ENCODE measurements around the gene RHEBL1.
"Not testable (repeated sequence)": the region's sequence is repeated elsewhere in the genome, so short reads cannot be mapped to it uniquely, and the experiment has no call there.

RHEBL1 gene

GRCh38 chr12:49088932-49089330 is 19.2 kb upstream of the RHEBL1 start:
- no peak for DNase-seq

GRCh38 chr12:49088150-49088931 is 18.6 kb upstream of the RHEBL1 start:
- DNase-seq = peak; percentile 72

DNA sequence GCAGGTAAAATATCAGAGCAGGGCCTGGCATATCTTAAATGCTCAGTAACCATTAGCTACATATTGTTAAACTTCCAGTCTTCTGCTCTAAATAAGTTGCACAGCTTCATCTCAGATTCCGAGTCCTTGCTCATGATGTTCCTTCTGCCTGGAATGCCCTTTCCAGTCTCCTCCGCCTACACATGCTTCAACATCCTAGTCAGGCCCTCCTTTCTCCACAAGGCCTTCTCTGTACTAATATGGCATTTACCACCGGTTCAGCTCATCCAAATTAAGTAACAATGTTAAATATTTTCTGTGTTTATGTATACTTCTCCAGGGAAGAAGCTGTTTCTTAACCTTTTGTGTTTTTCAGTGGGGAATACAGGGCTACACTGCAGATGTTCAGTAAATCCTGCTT is 16.3 kb upstream of the RHEBL1 start:
- no peak for DNase-seq

DNA sequence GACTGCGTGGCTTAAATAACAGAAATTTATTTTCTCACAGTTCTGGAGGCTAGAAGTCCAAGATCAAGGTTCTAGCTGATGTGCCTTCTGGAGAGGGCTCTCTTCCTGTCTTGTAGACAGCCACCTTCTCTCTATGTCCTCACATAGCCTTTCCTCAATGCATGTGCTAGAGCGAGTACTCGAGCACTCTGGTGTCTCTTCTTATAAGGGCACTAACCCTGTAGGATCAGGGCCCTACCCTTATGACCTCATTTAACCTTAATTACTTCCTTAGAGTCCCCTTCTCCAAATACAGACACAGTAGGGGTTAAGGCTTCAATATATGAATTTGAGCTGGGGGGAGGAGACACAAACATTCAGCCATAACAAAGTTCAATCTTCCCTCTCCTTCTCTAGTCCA is 14.7 kb upstream of the RHEBL1 start:
- DNase-seq = no peak

GRCh38 chr12:49079793-49080192 is 10.0 kb upstream of the RHEBL1 start:
- no peak for DNase-seq

- DNase-seq = no peak
These were observed 1.2 kb upstream of the RHEBL1 start for GRCh38 chr12:49070971-49071370.

DNA sequence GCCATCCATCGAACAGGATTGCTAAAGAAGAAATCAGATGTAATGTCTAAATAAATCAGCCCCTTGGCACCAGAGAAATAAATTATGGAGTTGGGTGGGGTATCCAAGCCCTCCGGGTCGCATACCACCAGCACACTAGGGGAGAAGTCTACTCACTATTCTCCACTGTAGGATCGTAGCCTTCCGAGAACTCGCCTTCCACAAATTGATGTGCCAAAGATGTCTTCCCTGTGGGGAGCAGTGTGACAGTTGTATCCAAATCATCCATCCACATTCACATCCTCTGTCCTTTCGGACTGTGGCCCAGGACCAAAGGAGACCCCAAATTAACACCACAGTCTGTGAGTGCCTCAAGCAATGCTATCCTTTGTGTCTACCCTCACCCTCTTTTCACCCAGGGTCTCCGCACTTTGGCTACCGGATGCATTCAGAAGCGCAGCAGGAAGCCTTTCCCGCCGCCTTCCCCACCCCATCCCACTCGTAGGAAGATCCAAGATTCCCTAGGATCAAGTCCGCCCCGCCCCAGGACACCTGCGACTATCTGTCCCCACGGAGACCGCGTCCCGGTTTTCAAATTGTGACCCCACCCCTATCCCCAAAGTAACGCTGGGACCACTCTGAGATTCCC is 786 bp downstream of the RHEBL1 start:
- no peak for DNase-seq

- DNase-seq = no peak
These were observed 3.7 kb downstream of the RHEBL1 start for GRCh38 chr12:49066120-49066519.

GRCh38 chr12:49064767-49065152 is 5.0 kb downstream of the RHEBL1 start:
- DNase-seq = no peak

- DNase-seq = not testable (repeated sequence)
These were observed 7.9 kb downstream of the RHEBL1 start for GRCh38 chr12:49061916-49062315.

- DNase-seq = no peak
These were observed 8.6 kb downstream of the RHEBL1 start for GRCh38 chr12:49061157-49061650.

DNA sequence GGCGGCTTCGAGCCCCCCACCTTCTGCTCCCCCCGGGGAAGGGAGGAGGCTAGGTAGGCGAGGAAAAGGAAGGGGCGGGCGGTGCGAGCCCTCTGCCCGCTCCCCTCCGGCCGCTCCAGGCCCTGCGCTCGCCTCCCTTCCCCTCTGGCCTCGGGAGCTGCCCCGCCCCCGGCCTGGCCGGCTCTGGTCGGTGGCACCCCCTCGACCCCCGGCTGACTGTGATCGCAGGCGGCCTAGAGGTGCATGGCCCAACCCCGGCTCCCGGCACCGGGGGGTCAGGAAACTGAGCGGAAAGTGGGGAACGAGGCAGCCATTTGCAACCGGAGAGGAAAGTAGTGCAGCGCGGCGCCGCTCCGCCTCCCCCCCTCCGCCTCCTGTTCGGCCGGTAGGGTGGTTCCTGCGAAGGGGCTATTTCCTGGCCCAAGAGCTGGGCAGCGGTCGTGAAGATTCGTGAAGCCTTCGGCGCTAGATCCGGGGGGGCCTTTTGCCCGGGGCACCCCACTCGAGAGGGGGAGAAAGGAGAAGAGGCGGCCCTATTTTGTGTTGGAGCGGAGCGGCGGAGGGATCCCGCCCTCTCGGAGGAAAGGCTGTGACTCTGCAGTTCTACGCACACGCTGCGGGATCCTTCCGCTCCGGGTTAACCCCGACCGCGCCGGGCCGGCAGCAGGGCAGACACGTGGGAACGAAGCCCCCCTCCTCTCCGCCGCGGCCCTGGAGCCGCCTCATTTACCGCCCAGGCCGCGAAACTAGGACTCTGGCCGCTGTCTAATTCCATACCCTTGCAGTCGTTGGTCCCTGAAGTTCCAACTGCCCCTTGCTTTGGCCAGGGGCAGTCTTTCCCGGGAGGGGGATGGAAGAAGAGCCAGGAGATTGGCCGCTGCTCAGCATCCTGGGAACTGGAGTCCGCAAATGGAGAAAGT is 9.3 kb downstream of the RHEBL1 start, which contains the start of gene KMT2D:
Gene KMT2D (minus strand): TSS at position 558 of the 920 bp plus-strand sequence. CDS start 5,470 bp downstream, outside the sequence.
- peak; percentile 89 for DNase-seq

GRCh38 chr12:49059299-49060171 is 10.2 kb downstream of the RHEBL1 start:
- peak; percentile 50 for DNase-seq

DNA sequence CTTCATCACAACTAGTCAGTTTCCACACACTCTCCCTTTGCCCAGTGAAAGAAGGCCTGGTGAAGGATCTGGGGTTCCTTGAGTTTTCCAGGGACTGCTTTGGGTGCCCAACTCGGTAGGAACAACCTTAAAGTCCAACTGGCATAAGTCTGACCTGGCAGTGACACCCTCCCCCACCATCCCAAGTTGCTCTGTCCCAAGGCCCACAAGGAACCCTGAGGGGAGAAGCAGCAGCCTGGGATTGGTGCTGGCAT is 10.8 kb downstream of the RHEBL1 start:
- no peak for DNase-seq

DNA sequence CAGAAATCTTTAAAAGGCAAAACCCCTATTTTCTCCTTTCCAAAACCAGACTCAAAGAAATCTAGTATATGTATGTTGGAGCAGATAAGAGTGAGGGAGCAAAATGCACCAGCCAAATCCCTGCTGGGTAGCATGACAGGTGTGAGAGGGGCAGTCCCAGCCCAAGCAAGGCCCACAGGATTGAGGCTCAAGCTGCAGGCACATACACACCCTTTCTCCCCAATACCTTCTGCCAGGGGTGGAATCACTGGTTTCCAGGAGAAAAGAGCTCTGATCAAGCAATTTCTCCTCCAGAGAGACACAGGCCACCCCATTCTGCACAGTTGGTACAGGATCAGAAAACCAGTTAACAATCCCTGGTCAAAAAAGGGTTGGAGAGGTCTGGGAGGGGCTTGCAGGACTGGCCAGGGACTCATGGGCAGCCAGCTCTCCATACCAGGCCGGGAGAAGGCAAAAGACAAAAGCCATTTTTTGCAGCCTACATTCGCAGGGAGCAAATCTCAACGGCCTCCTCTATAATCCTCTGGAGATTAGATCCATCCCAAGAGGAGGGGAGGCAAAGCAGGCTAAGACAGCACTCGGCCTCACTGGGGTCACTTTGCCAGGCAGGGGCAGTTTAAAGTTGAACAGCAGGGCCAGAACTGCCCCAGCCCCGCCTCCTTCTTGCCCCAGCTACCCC is 11.3 kb downstream of the RHEBL1 start:
- no peak for DNase-seq

DNA sequence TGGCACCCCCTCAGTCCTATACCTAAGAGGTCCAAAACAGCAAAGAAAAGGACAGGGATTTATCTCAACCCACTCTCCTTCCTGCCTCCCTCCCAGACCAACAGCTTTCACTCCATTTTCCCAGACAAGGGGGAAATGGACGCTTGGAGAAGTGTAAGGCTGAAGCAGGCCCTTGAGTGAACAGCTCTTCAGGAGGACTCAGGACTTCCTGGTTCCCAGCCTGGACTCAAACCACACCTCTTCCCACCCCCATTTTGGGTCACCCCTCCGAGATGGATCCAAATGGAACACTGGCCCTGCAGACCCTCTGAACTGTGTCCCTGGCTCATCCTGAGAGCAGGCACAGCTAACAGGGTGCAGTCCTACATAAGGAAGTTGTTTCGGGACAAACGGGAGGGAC is 11.9 kb downstream of the RHEBL1 start:
- DNase-seq = no peak

- no peak for DNase-seq
These were observed 13.6 kb downstream of the RHEBL1 start for GRCh38 chr12:49055978-49056754.

DNA sequence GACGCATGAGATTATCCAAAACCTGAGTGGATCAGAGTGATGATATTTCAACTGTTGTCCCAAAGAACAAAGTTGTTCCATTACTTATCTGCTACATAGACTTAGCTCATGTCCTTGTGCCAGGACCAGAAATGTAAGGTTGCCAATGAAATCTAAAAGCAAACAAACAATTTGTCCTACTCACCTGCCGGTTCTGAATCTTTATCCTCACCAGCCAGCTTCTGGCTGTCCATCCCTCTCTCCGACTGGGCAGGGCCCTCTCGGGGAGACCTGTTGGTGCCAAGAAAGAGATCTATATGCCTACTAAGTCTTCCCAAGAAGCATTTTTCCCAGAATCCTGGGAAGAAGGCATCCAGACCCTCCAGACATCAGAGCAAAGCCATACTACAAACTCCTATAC is 14.7 kb downstream of the RHEBL1 start:
- DNase-seq = no peak

- DNase-seq = no peak
These were observed 15.3 kb downstream of the RHEBL1 start for GRCh38 chr12:49054524-49054923.

DNA sequence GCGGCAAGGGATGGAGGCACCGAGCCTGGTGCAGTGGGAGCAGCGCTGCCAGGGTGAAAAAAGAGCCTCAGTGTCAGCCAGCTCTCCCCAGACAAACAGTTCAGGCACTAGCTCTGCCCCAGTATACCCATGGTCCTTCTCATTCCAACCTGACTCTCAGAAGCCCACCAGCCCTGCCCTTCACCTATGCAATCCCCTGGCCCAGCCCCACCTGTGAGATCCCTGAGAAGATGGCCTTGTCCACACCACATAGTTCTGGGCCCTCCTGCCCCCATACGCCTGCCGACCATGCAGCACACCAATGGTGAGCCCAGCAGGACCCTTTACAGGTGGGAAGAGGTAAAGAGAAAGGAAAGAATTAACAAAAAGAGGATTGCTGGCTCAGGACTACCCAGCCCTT is 15.7 kb downstream of the RHEBL1 start:
- no peak for DNase-seq
